ENCODE measurements around the gene WIPF3.

The WIPF3 gene

GRCh38 chr7:29848941-29849340 is 42.6 kb downstream of the WIPF3 start:
- DNase-seq = no peak

GRCh38 chr7:29851487-29851886 is 45.2 kb downstream of the WIPF3 start:
- DNase-seq = no peak

- no peak for DNase-seq
Measured at GRCh38 chr7:29852457-29852856, 46.1 kb downstream of the WIPF3 start.

DNA sequence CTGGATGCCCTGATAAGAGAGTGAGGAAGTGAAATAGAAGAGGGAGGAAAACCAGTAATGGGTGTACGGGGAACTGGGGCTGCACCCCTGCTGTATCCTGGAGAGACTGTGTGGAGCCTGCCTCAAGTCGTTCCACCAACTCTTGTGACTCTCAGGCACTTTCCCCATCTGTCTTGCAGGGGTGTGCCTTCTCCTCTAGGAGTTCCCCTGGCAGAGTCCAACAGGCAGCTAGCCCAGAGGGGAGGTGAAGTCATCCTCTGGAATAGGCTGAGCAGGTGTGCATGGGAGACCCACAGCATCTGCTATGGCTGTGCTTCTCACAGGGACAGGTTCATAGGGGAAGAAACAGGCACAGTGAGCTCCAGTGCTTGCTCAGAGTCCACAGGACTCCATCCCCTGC is 46.8 kb downstream of the WIPF3 start:
- DNase-seq = no peak

DNA sequence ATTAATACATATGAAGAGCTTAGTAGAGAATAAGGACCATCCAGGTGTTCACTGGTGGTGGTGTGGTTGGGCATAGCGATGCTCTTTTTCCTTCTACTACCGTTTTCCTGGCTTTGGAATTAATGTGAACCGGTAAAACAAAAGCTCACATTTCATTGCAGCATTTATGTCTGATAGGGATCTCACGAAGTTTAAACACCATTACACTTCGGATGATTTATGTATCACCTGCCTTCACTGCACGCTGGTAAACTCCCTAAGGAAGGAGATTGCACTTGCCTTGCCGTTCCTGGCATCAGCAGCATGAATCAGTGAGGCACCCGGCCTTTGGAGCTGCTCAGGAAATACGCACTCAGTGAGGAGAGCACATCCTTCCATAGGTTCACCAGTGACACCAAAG is 47.5 kb downstream of the WIPF3 start:
- DNase-seq = no peak

DNA sequence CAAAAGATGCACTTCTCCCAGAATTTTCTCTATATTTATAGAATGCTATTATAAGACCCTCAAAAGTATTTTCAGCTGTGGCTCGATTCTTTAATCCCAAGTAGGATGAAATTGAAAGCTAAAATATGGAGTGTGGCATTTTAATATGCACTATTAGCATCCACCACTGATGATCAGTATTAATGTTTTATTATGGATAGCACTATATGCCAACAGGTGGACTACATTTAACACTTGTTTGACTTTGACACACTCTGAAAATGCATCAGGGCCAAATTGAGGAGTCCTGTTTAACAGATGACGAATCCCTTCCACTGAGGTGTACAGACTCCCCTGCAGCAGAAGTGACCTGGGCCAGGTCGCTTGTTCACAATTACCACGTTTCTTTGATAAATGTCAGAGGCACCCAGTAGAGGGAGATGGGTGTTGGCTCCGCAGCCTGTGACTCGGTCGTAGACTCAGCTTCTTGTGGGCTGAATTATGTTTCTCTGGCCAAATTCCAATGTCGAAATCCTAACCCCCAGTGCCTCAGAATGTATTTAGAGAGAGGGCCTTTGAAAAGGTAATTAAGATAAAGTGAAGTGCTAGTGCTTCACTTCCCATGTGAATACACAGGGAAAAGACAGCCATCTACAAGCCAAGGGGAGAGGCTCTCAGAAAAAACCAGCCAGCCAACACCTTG is 48.1 kb downstream of the WIPF3 start:
- DNase-seq = no peak

GRCh38 chr7:29857654-29858053 is 51.3 kb downstream of the WIPF3 start:
- no peak for DNase-seq

DNA sequence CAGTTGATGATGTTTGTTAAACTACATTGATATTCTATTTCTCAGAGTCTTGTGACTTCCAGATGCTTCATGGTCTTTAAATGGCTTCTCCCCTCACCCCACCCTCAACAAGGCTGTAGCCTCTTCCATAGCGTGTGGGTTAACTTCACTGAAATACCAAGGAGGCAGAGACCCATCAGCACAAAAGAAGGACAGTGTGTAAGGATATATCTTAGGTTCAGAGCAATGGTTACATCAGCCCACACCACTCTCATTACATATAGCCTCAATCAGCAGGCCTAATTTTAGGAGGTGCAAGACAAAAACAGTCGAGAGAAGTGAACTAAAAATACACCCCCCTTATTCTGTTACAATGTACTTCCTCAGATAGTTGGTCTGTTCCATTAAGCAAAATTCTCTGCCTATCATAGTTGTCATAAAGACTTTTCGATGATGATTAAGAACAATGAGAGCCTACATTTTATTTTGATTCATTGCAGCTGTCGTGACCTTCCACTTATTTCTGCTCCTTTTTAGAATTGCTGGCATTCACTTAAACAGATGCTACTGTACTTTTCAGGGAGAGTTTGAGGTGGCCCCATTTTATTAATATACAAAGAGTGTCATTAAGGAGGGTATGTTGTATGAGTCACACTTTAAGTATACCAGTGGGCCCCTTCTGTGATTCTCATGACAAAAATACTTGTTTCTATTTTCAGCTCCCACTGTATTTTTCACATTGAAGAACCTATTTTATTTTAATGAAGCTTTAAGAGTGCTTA is 52.1 kb downstream of the WIPF3 start:
- no peak for DNase-seq

GRCh38 chr7:29859104-29859503 is 52.8 kb downstream of the WIPF3 start:
- no peak for DNase-seq

DNA sequence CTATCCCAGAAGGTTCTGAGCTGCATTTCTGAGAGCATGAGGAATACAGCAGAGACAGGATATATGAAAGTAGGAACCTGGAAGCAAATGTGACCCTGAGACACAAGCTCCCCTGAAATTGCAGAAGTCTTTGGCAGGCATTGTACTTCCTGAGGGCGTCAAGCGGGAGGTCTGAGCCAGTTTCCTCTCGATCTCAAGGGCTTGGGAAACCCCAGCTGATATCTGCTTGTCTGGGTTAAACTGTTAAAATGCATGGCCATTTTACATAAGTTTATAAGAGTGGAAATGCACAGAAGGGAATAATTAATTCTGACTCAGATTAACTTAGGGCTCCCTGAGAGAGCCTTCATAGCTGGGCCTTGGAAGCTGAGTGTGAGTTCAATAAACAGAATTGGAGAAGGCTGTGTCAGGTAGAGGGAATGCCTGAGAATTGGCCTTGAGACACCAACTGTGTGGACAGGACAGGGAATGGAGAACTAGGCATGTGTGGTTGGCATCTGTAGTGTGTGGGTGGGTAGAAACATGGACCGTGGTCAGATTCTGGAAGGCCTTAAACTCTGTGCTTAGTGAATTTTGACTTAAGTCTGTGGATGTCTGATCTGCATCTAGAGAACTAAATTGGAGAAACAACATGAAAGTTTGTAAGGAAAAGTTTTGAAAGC is 53.3 kb downstream of the WIPF3 start:
- DNase-seq = no peak

DNA sequence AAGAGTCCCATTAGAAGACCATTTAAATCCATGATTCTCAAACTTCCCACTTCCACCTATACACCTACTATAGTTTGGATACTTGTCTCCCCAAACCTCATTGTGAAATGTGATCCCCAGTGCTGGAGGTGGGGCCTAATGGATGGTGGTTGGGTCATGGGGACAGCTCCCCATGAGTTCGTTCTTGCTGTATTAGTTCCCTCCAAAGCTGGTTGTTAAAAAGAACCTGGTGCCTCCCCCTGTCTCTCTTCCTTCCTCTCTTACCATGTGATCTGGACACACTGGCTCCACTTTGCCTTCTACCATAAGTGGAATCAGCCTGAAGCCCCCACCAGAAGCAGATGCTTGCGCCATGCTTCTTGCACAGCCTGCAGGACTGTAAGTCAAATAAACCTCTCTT is 53.9 kb downstream of the WIPF3 start:
- no peak for DNase-seq

DNA sequence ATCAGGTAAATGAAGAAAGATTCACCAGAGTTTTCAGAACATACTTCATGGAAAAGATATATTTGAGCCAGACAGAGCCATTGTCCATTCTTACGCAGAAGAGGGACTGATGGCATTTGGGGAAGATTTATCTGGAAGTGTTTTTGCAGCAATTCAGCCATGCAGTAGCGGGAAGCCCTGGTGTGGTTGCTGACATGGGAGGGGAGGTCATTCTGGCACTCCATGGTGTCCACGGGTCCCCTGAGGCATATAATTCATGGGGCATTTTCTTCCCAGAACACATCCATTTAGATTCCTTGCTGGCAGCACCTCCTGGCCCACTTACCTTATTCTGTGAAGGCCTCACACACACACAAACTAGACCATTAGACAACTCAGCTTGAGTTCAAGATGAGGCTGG is 55.6 kb downstream of the WIPF3 start:
- no peak for DNase-seq

DNA sequence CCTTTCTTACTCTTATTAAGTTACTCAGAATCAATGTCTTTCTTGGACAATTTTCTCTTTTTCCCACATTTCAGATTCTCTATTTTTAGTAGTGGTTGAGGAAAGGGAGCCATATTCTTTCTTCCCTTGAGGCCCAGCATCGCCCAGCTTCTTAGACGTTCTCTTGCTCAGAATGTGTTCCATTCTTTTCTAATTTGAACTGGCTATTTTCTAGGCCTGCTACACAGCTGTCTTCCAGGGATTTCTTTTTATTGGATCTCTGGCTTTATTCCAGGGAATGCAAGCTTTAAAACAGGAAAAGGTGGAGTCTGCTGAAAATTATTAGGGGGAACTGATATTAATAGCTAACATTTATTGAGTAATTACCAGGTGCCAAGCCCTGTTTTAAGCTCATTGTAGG is 58.3 kb downstream of the WIPF3 start:
- DNase-seq = no peak

- no peak for DNase-seq
Measured at GRCh38 chr7:29865526-29865925, 59.2 kb downstream of the WIPF3 start.

DNA sequence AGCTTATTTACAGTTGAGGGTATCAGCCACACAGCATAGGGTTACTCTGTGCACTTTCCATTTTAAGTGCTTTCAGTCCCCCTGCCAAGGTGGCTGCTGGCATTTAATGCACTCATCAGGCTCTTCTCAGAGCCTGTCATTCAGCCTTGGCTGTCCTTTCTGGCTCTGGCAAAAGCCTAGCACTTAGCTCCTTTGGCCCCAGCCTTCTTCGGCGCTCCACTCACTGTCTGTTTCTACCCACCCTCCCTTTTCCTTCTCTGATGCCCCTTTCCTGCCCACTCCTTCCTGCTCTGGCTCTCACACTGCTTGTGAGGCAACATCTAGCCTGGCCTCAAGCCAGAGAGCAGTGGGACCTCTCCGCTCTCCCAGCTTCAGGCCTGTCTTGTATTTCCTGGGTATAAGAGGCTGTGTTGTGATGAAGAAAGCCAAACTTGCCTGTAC is 60.2 kb downstream of the WIPF3 start:
- DNase-seq = no peak

- DNase-seq = no peak
Measured at GRCh38 chr7:29871787-29872398, 65.6 kb downstream of the WIPF3 start.

GRCh38 chr7:29873644-29874294 is 67.5 kb downstream of the WIPF3 start:
- DNase-seq = no peak

- DNase-seq = no peak
Measured at GRCh38 chr7:29875741-29876140, 69.4 kb downstream of the WIPF3 start.

GRCh38 chr7:29877196-29877595 is 70.9 kb downstream of the WIPF3 start:
- no peak for DNase-seq

DNA sequence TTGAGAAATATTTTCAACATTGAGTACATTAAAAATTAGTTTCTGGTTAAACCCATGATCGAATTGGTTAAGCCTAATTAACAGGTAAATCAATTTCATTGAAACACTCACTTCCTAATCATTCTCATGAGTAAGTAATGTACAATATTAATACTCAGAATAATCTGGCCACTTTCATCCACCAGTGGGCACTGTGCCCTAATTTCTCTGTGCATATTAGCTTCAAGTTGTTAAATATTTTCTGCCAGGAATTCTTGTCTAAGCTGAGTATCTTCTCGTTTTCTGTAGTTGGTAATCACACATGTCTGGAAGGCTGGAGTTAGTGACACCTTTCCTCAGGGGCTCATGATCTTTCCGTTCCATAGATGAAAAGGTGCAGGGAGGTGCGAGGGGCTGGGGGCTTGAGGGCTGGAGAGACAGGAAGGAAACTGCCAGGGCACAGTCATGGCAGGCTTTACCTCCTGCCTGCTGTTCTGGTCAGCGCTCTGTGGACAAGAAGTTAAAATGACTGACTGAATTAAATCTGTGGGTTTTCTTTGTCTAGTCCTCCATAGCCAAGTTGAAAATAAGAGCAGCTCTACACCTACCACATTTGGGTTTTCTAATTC is 71.9 kb downstream of the WIPF3 start:
- DNase-seq = no peak

- DNase-seq = no peak
Measured at GRCh38 chr7:29879609-29880008, 73.3 kb downstream of the WIPF3 start.

DNA sequence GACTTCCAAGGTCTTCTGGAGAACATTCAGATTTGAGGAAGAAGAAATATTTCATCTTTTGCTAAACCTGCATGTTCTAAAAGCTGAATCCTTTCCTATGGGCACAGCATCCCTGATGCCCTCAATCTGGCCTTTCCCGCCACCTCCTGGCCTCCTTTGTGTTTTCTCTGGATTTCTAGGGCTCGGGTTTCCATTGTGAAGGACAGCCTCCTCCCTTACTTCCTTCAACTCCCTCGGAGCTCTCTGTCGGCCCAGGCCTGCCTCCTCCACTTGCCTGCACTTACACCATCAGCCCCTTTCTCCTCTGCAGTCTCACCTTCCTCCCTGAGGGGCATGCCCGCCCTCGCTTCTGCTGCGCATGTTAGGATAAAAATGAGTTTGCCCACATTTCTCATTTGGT is 75.4 kb downstream of the WIPF3 start:
- no peak for DNase-seq

DNA sequence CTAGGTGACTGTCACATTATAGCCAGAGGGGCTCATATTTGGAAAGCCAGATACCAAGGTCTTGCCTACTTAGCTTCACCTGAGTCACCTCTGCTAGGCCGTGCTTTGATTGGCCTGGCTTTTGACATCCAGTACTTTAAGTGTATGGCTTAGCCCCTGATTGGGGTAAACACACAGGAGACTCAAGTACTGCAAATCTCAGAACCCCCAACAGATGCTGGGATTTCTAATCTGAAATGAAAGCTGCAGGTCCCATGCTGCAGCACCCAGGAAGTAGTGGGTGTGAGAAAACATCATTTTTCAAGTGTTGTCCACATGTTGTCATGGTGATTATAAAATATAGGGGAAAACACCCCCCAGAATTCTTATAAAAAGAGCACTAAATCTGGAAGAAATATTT is 76.2 kb downstream of the WIPF3 start:
- no peak for DNase-seq

Data from right forelimb (tissue), 1 donor.